Testis (tissue), 3 donors: ENCODE data around the gene ALOX15B. TPM values are rescaled to one million over a fixed set of nuclear protein-coding genes. Genes with fewer than 3 reads are reported as not detected.

Source experiments
- DNase-seq: peaks from one replicate; pipeline ENCODE4 v3.0.0-alpha.2; 2019
- H3K27ac ChIP-seq, 2 donors: fragments of 200-600 bp; sonication (generic); one replicate each; pipeline ENCODE4 v1.5.1; 2019
- H3K27me3 ChIP-seq: fragments of 200-600 bp; sonication (generic); one replicate; pipeline ENCODE4 v1.5.1; 2019
- H3K36me3 ChIP-seq: fragments of 200-600 bp; sonication (generic); one replicate; pipeline ENCODE4 v1.5.1; 2017; ENCODE audit warnings: low read depth; ENCODE audit errors: missing control alignments
- H3K4me1 ChIP-seq: fragments of 200-600 bp; sonication (generic); one replicate; pipeline ENCODE4 v1.5.1; 2019
- H3K4me3 ChIP-seq, 2 donors: fragments of 200-600 bp; sonication (generic); one replicate each; pipeline ENCODE4 v1.5.1; 2017 to 2019
- H3K9me3 ChIP-seq: fragments of 200-600 bp; sonication (generic); one replicate; pipeline ENCODE4 v1.5.1; 2017
- POLR2A ChIP-seq: fragments of 450-650 bp; IDR thresholded peaks from one replicate; pipeline ENCODE4 v1.6.1; 2017; ENCODE audit warnings: antibody characterized with exemption, mild to moderate bottlenecking, moderate library complexity
- WGBS, 2 donors: methylation state at CpG; one replicate each; pipeline ENCODE4 v1.1.5; 2018; 5-methylcytosine and 5-hydroxymethylcytosine counted together
- intact Hi-C: fragments of 100-400 bp; cut with DNase I; formaldehyde crosslinking; loops from one replicate; pipeline ENCODE4 v1.15.1; 2023; ENCODE audit warnings: low total_unique reads
- polyA plus RNA-seq: library from polyadenylated mRNA; stranded (reverse); fragments of 350-450 nt; fragmentation: Illumina TruSeq; extraction: RNeasy Lipid Tissue Mini Kit (QIAGEN cat#74804); gene quantifications from one replicate; pipeline ENCODE4 v1.2.3, GENCODE V29; 2014; ENCODE audit warnings: low read depth, low replicate concordance; ENCODE audit not compliant: insufficient read depth
- total RNA-seq, 2 donors: library from RNA; depleted of rRNA; stranded (reverse); fragments of >200 nt; gene quantifications; one replicate each; pipeline ENCODE4 v1.2.3, GENCODE V29; 2016
- TF ChIP-seq, protein P1 (sequence below), 3 experiments: fragments of 450-650 bp in 2 of 3; fragments of 200-600 bp in 1 of 3; sonication (generic) in 1 of 3; IDR thresholded peaks; one replicate each; pipeline ENCODE4 v1.5.1; 2016 to 2019; ENCODE audit warnings: antibody characterized with exemption in 3 of 3, mild to moderate bottlenecking in 2 of 3, moderate library complexity in 1 of 3

ALOX15B gene
- total and polyA plus RNA-seq, 3 donors from 2014 or later = 0.79 to 2.2 (median 1.8) TPM

DNA sequence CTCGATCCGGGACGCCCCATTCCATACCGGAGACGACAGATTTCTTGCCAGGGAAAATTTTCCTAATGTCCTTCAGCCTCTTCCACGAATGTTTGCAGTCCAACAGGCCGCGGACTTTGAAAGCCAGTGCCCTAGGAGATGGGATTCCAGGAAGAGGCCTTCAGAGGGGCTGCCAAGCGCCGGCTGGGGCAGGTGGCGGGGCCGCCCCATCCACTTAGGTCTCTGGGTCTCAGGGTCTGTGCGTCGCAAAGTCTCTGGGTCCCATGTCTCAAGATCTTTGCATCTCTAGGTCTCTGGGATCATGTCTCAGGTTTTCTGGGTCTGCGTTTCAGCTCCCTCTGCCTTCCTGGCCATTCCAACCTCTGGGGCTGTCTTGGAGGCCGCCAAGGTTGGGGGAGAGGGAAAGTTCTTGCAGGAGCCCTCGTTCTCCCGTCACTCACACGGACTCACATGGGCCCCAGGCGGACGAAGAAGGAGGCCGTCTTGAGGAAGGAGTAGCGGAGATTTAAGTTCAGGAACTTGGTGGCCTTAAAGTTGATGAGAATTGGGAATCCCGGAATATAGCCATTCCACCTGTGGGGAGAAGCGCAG, 41.4 kb downstream of the ALOX15B start:
- no peaks in the 10 kb centered on the region for H3K27me3 ChIP-seq
- no peak overlapping the region for H3K27ac ChIP-seq
- no peak for DNase-seq
- no peaks in the 10 kb centered on the region for H3K9me3 ChIP-seq
- intact Hi-C loops = no loop called here
- peaks cover 10% of the 10 kb centered on the region for H3K4me1 ChIP-seq
- 14 to 26% methylated on average over 10 to 25 of the region's 25 CpGs for WGBS, 2 donors
- H3K36me3 ChIP-seq = no peaks in the 10 kb centered on the region
- no peak for TF ChIP-seq POLR2A
- TF ChIP-seq, protein P1, sequence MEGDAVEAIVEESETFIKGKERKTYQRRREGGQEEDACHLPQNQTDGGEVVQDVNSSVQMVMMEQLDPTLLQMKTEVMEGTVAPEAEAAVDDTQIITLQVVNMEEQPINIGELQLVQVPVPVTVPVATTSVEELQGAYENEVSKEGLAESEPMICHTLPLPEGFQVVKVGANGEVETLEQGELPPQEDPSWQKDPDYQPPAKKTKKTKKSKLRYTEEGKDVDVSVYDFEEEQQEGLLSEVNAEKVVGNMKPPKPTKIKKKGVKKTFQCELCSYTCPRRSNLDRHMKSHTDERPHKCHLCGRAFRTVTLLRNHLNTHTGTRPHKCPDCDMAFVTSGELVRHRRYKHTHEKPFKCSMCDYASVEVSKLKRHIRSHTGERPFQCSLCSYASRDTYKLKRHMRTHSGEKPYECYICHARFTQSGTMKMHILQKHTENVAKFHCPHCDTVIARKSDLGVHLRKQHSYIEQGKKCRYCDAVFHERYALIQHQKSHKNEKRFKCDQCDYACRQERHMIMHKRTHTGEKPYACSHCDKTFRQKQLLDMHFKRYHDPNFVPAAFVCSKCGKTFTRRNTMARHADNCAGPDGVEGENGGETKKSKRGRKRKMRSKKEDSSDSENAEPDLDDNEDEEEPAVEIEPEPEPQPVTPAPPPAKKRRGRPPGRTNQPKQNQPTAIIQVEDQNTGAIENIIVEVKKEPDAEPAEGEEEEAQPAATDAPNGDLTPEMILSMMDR (IDR thresholded peaks at IDR 0.05) = no peak
- peak overlapping the region; percentile 52 to 54 for H3K4me3 ChIP-seq

DNA sequence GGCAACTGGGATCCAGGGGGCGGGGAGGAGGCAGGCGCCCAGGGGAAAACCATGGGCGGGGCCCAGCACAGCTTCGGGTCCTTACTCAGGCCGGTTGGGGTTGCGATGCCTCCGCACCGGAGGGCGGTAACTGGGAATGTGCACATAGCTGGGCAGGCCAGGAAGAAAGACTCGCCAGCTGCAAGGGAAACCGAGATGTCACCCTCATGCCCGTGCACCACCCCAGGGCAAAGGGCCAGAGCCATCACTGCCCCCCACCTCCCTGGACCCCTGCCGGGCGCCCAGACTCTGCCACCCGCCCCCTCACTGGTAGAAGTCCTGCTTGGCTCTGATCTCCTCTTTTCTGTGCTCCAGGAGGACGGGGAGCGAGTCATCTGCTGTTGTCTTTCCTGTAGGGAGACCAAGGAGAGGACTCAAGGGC, 42.0 kb downstream of the ALOX15B start:
- TF ChIP-seq POLR2A = no peak
- TF ChIP-seq, protein P1 (IDR thresholded peaks at IDR 0.05) = no peak
- Histone ChIP-seq H3K4me1 (peaks cover 10% of the 10 kb centered on the region), H3K27me3 (no peaks in the 10 kb centered on the region), H3K27ac (no peak overlapping the region), H3K9me3 (no peaks in the 10 kb centered on the region), H3K36me3 (no peaks in the 10 kb centered on the region), H3K4me3 (peak overlapping the region in 1 of 2 donors; percentile 52)
- intact Hi-C loops = no loop called here
- DNase-seq = no peak
- WGBS, 2 donors = 24 to 36% methylated on average over 7 to 17 of the region's 17 CpGs

DNA sequence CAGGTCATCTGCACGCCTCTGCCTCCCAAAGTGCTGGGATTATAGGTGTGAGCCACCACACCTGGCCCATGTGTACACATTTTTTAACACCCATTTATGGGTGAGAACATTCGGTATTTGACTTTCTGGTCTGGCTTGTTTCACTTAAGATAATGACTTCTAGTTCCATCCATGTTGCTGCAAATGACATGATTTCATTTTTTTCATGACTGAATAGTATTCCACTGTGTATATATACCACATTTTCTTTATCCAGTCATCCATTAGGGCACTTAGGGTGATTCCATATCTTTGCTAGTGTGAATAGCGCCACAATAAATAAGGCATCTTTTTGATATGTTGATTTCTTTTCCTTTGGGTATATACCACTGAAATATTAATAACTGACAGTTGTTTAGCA, 43.0 kb downstream of the ALOX15B start:
- intact Hi-C loops = no loop called here
- no peaks in the 10 kb centered on the region for H3K36me3 ChIP-seq
- no peaks in the 10 kb centered on the region for H3K27me3 ChIP-seq
- no peak for DNase-seq
- H3K4me1 ChIP-seq = peaks cover 10% of the 10 kb centered on the region
- no peak overlapping the region for H3K27ac ChIP-seq
- H3K4me3 ChIP-seq = no peak overlapping the region
- TF ChIP-seq POLR2A = no peak
- TF ChIP-seq, protein P1 (IDR thresholded peaks at IDR 0.05) = no peak
- WGBS, 2 donors = 87 to 94% methylated on average over 3 of the region's 3 CpGs
- no peaks in the 10 kb centered on the region for H3K9me3 ChIP-seq

DNA sequence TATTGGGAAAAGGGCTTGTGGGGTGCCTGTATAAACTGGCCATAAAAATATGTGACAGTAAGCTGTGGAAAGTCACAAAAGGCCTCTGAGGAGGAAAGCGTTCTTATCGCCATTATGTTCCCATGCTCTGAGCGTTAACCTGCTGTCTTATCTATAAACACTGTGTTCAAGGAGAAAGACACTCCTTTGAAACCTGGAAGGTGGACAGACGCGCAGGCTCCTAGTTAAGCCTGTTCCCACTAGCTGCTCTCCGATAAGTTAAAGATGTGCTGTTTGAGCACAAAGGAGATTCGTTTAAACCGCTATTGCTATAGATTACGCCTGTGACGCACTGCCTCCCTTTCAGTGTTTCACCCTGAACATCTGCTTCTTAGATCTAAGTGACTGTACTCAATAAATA, 43.4 kb downstream of the ALOX15B start:
- no peaks in the 10 kb centered on the region for H3K9me3 ChIP-seq
- DNase-seq = no peak
- TF ChIP-seq, protein P1 (IDR thresholded peaks at IDR 0.05) = no peak
- TF ChIP-seq POLR2A = no peak
- H3K36me3 ChIP-seq = no peaks in the 10 kb centered on the region
- H3K4me3 ChIP-seq = no peak overlapping the region
- no peaks in the 10 kb centered on the region for H3K27me3 ChIP-seq
- H3K27ac ChIP-seq = no peak overlapping the region
- 57 to 60% methylated on average over 10 of the region's 10 CpGs for WGBS, 2 donors
- intact Hi-C loops = no loop called here
- peaks cover 10% of the 10 kb centered on the region for H3K4me1 ChIP-seq

DNA sequence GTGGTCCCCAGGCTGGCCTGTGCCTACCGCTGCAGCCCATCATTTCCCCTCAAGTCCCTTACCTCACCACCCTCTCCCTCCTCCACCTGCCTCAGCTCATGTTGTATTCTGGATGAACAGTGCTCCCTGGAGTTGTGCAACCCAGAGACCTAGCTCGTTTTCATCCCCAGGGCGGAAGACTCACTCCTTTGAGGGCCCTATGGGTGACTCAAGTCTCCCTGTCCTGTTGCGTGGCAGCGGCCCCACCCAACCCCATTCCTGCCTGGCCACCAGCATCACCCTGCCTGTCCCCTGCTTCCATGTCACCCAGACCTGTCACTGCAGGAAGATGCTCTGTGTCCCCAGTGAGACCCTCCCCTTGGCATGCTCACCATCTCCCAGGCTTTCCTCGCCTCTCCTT, 45.4 kb downstream of the ALOX15B start:
- H3K36me3 ChIP-seq = no peaks in the 10 kb centered on the region
- 90 to 92% methylated on average over 6 of the region's 6 CpGs for WGBS, 2 donors
- no peak for DNase-seq
- no peak for TF ChIP-seq POLR2A
- TF ChIP-seq, protein P1 (IDR thresholded peaks at IDR 0.05) = no peak
- no peaks in the 10 kb centered on the region for H3K9me3 ChIP-seq
- peaks cover 7% of the 10 kb centered on the region for H3K4me1 ChIP-seq
- no peaks in the 10 kb centered on the region for H3K27me3 ChIP-seq
- H3K4me3 ChIP-seq = no peak overlapping the region
- no peak overlapping the region for H3K27ac ChIP-seq
- intact Hi-C loops = no loop called here
